Measurements from ENCODE around the gene OTUB1.

OTUB1 gene

GRCh38 chr11:64034411-64034811, 48.2 kb downstream of the OTUB1 start:
- H3K9me3 Mint-ChIP-seq = no peaks in the 10 kb centered on the region
- no peak overlapping the region for H3K27ac Mint-ChIP-seq
- DNase-seq (ENCODE audit: low spot score in 2 of 2) (no peak), ATAC-seq (ENCODE audit: low read depth) (no peak)
- H3K4me3 Mint-ChIP-seq = no peak overlapping the region
- H3K36me3 Mint-ChIP-seq = peaks cover 2% of the 10 kb centered on the region
- H3K27me3 Mint-ChIP-seq = peaks cover 27% of the 10 kb centered on the region
- H3K4me1 Mint-ChIP-seq = peaks cover 6% of the 10 kb centered on the region

GRCh38 chr11:64035081-64035524, 48.9 kb downstream of the OTUB1 start:
- no peaks in the 10 kb centered on the region for H3K9me3 Mint-ChIP-seq
- H3K4me3 Mint-ChIP-seq = peak overlapping the region; percentile 80

GRCh38 chr11:64035576-64035975, 49.3 kb downstream of the OTUB1 start, which contains the start of gene FLRT1:
Gene FLRT1, plus strand, starts transcription at chr11:64035931. Its CDS starts 80,337 bp downstream, at chr11:64116268.
- Mint-ChIP-seq H3K4me3 (peak within 1 kb of the TSS; percentile 80), H3K27me3 (peaks cover 25% of the 10 kb centered on the region), H3K4me1 (peaks cover 6% of the 10 kb centered on the region), H3K36me3 (peaks cover 2% of the 10 kb centered on the region), H3K9me3 (no peaks in the 10 kb centered on the region), H3K27ac (no peak within 1 kb of the TSS)
- ATAC-seq (ENCODE audit: low read depth) = no peak
- DNase-seq (ENCODE audit: low spot score in 2 of 2) = no peak

More at GRCh38 chr11:64035081-64035524, 48.9 kb downstream of the OTUB1 start:
- peaks cover 25% of the 10 kb centered on the region for H3K27me3 Mint-ChIP-seq
- ATAC-seq (ENCODE audit: low read depth) (no peak), DNase-seq (ENCODE audit: low spot score in 2 of 2) (no peak)
- H3K36me3 Mint-ChIP-seq = peaks cover 2% of the 10 kb centered on the region
- H3K27ac Mint-ChIP-seq = no peak overlapping the region
- H3K4me1 Mint-ChIP-seq = peaks cover 6% of the 10 kb centered on the region

GRCh38 chr11:64036087-64037026, 50.1 kb downstream of the OTUB1 start:
- ATAC-seq (ENCODE audit: low read depth) = peak; percentile 35
- Mint-ChIP-seq H3K9me3 (no peaks in the 10 kb centered on the region), H3K4me3 (no peak overlapping the region), H3K36me3 (peaks cover 2% of the 10 kb centered on the region), H3K4me1 (peaks cover 6% of the 10 kb centered on the region), H3K27me3 (peaks cover 24% of the 10 kb centered on the region), H3K27ac (no peak overlapping the region)
- DNase-seq (ENCODE audit: low spot score in 2 of 2) = no peak

GRCh38 chr11:64037027-64037634, 50.9 kb downstream of the OTUB1 start:
- Mint-ChIP-seq H3K36me3 (peaks cover 2% of the 10 kb centered on the region), H3K27me3 (peaks cover 24% of the 10 kb centered on the region), H3K9me3 (no peaks in the 10 kb centered on the region), H3K4me3 (no peak overlapping the region), H3K27ac (no peak overlapping the region), H3K4me1 (peaks cover 6% of the 10 kb centered on the region)
- ATAC-seq (ENCODE audit: low read depth) (no peak), DNase-seq (ENCODE audit: low spot score in 2 of 2) (no peak)

- DNase-seq (ENCODE audit: low spot score in 2 of 2) (no peak), ATAC-seq (ENCODE audit: low read depth) (no peak)
- H3K36me3 Mint-ChIP-seq = peaks cover 2% of the 10 kb centered on the region
- H3K4me3 Mint-ChIP-seq = no peak overlapping the region
- no peaks in the 10 kb centered on the region for H3K9me3 Mint-ChIP-seq
- H3K4me1 Mint-ChIP-seq = peaks cover 6% of the 10 kb centered on the region
- no peak overlapping the region for H3K27ac Mint-ChIP-seq
- peaks cover 20% of the 10 kb centered on the region for H3K27me3 Mint-ChIP-seq
These were observed 52.3 kb downstream of the OTUB1 start for GRCh38 chr11:64038500-64038899.

GRCh38 chr11:64039012-64039665, 52.9 kb downstream of the OTUB1 start:
- ATAC-seq (ENCODE audit: low read depth) (no peak), DNase-seq (ENCODE audit: low spot score in 2 of 2) (no peak)
- Mint-ChIP-seq H3K27ac (no peak overlapping the region), H3K4me1 (peaks cover 6% of the 10 kb centered on the region), H3K9me3 (no peaks in the 10 kb centered on the region), H3K27me3 (peaks cover 16% of the 10 kb centered on the region), H3K36me3 (peaks cover 2% of the 10 kb centered on the region), H3K4me3 (no peak overlapping the region)

GRCh38 chr11:64040684-64041322, 54.6 kb downstream of the OTUB1 start:
- DNase-seq (ENCODE audit: low spot score in 2 of 2) = no peak
- Mint-ChIP-seq H3K4me1 (no peaks in the 10 kb centered on the region), H3K9me3 (no peaks in the 10 kb centered on the region), H3K27ac (no peak overlapping the region), H3K36me3 (no peaks in the 10 kb centered on the region), H3K4me3 (no peak overlapping the region), H3K27me3 (peaks cover 9% of the 10 kb centered on the region)
- no peak for ATAC-seq (ENCODE audit: low read depth)

- no peak overlapping the region for H3K27ac Mint-ChIP-seq
- ATAC-seq (ENCODE audit: low read depth) = no peak
- no peaks in the 10 kb centered on the region for H3K9me3 Mint-ChIP-seq
- no peaks in the 10 kb centered on the region for H3K36me3 Mint-ChIP-seq
- H3K4me3 Mint-ChIP-seq = no peak overlapping the region
- peaks cover 9% of the 10 kb centered on the region for H3K27me3 Mint-ChIP-seq
- no peaks in the 10 kb centered on the region for H3K4me1 Mint-ChIP-seq
- DNase-seq (ENCODE audit: low spot score in 2 of 2) = no peak
These were observed 55.6 kb downstream of the OTUB1 start for GRCh38 chr11:64041846-64042245.

GRCh38 chr11:64042301-64042700, 56.1 kb downstream of the OTUB1 start:
- Mint-ChIP-seq H3K27ac (no peak overlapping the region), H3K27me3 (peaks cover 9% of the 10 kb centered on the region), H3K4me3 (no peak overlapping the region), H3K4me1 (no peaks in the 10 kb centered on the region), H3K36me3 (no peaks in the 10 kb centered on the region), H3K9me3 (no peaks in the 10 kb centered on the region)
- DNase-seq (ENCODE audit: low spot score in 2 of 2) = no peak
- ATAC-seq (ENCODE audit: low read depth) = no peak

GRCh38 chr11:64043545-64043944, 57.3 kb downstream of the OTUB1 start:
- no peak for ATAC-seq (ENCODE audit: low read depth)
- no peak overlapping the region for H3K27ac Mint-ChIP-seq
- no peak overlapping the region for H3K4me3 Mint-ChIP-seq
- peaks cover 9% of the 10 kb centered on the region for H3K27me3 Mint-ChIP-seq
- no peaks in the 10 kb centered on the region for H3K9me3 Mint-ChIP-seq
- no peaks in the 10 kb centered on the region for H3K4me1 Mint-ChIP-seq
- H3K36me3 Mint-ChIP-seq = no peaks in the 10 kb centered on the region
- DNase-seq (ENCODE audit: low spot score in 2 of 2) = no peak

- no peaks in the 10 kb centered on the region for H3K4me1 Mint-ChIP-seq
- ATAC-seq (ENCODE audit: low read depth) (no peak), DNase-seq (ENCODE audit: low spot score in 2 of 2) (no peak)
- no peaks in the 10 kb centered on the region for H3K9me3 Mint-ChIP-seq
- no peak overlapping the region for H3K4me3 Mint-ChIP-seq
- H3K27me3 Mint-ChIP-seq = peaks cover 9% of the 10 kb centered on the region
- H3K27ac Mint-ChIP-seq = no peak overlapping the region
- no peaks in the 10 kb centered on the region for H3K36me3 Mint-ChIP-seq
These were observed 58.6 kb downstream of the OTUB1 start for GRCh38 chr11:64044730-64045393.

GRCh38 chr11:64045700-64046099, 59.5 kb downstream of the OTUB1 start:
- no peaks in the 10 kb centered on the region for H3K4me1 Mint-ChIP-seq
- peaks cover 2% of the 10 kb centered on the region for H3K27me3 Mint-ChIP-seq
- no peak for DNase-seq (ENCODE audit: low spot score in 2 of 2)
- no peak overlapping the region for H3K4me3 Mint-ChIP-seq
- no peak for ATAC-seq (ENCODE audit: low read depth)
- H3K9me3 Mint-ChIP-seq = no peaks in the 10 kb centered on the region
- H3K27ac Mint-ChIP-seq = no peak overlapping the region
- H3K36me3 Mint-ChIP-seq = no peaks in the 10 kb centered on the region
